Liver (tissue), 3 donors: Measurements from ENCODE around the gene LRRC18.

Experiments used
- ATF3 ChIP-seq: IDR thresholded peaks from 2 replicates; pipeline ENCODE4 v1.6.1; 2016; ENCODE audit warnings: antibody characterized with exemption
- CTCF ChIP-seq: fragments of 150-350 bp; IDR thresholded peaks from 2 replicates; pipeline ENCODE4 v1.5.1; 2017; ENCODE audit warnings: improper control_type of control experiment, low read depth, low read length; ENCODE audit not compliant: missing input control
- GABPA ChIP-seq, 2 donors: IDR thresholded peaks in 1 of 2; conservative IDR thresholded peaks in 1 of 2; 2 replicates each; pipeline ENCODE4 v1.6.1; 2016; ENCODE audit warnings: antibody characterized with exemption in 2 of 2, mild to moderate bottlenecking in 1 of 2, moderate library complexity in 1 of 2
- RAD21 ChIP-seq, 2 donors: IDR thresholded peaks; 2 replicates each; pipeline ENCODE4 v1.6.1; 2016; ENCODE audit warnings: antibody characterized with exemption in 2 of 2, mild to moderate bottlenecking in 2 of 2
- TAF1 ChIP-seq: conservative IDR thresholded peaks from 2 replicates; pipeline ENCODE4 v1.6.1; 2016; ENCODE audit warnings: antibody characterized with exemption, mild to moderate bottlenecking
- TF ChIP-seq, protein P1 (sequence below): IDR thresholded peaks from 2 replicates; pipeline ENCODE4 v1.6.1; 2016; ENCODE audit warnings: antibody characterized with exemption
- donor health status: healthy.
- donor health status: healthy.

- TF ChIP-seq, protein P1, sequence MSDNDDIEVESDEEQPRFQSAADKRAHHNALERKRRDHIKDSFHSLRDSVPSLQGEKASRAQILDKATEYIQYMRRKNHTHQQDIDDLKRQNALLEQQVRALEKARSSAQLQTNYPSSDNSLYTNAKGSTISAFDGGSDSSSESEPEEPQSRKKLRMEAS: no peak
- TF ChIP-seq RAD21 (IDR thresholded peaks at IDR 0.05): no peak
- TF ChIP-seq CTCF: no peak
- TF ChIP-seq GABPA (IDR thresholded peaks at IDR 0.05 in 1 of 2, conservative IDR thresholded peaks at IDR 0.05 in 1 of 2): no peak
- no peak for TF ChIP-seq TAF1
- no peak for TF ChIP-seq ATF3
Measured at GRCh38 chr10:48939790-48940325, at the start of gene LRRC18.
